ENCODE data around the gene RAPGEF4.

GRCh38 chr2:172943539-172943938 lies 207.9 kb downstream of the RAPGEF4 start:
- no peak for TF ChIP-seq POLR2AphosphoS5 (IDR thresholded peaks at IDR 0.05; ENCODE audit: low read depth, low read length)
- no peak for TF ChIP-seq TAF1 (IDR thresholded peaks at IDR 0.05; ENCODE audit: borderline replicate concordance, insufficient read depth, low read length)
- no peak for TF ChIP-seq SIN3A (IDR thresholded peaks at IDR 0.05; ENCODE audit: borderline replicate concordance, insufficient read depth, low read length)
